A549 (cell line): ENCODE data around the gene HOMER2. TPM values are rescaled to one million over a fixed set of nuclear protein-coding genes. Genes with fewer than 3 reads are reported as not detected.

Experiments
- ATAC-seq, 2 experiments: fragments of 200-7000 bp in 1 of 2; fragments of >200 bp in 1 of 2; cut with Nextera tagmentation in 1 of 2; cut with Tn5 transposase in 1 of 2; 3 replicates each; pipeline versions ENCODE4 v1.8.0 to v1.9.1; 2018 to 2020; ENCODE audit warnings: mild to moderate bottlenecking in 1 of 2, moderate library complexity in 1 of 2
- CTCF ChIA-PET: fragments of 300-600 bp; sonication (Branson Sonifier 250); formaldehyde crosslinking; extraction: SDS; loops from one replicate; lab custom pipeline; 2021; ENCODE audit warnings: antibody characterized with exemption, inconsistent platforms; lab: Yijun Ruan, JAX
- POLR2A ChIA-PET: fragments of 350-600 bp; formaldehyde crosslinking; extraction: SDS; loops from one replicate; lab custom pipeline; 2021; ENCODE audit warnings: antibody characterized with exemption, inconsistent platforms; lab: Yijun Ruan, JAX
- DNase-seq, 2 experiments: peaks; one replicate each; pipeline versions ENCODE4 v3.0.0 to v3.0.0-alpha.2; 2011 to 2016; ENCODE audit warnings: low read depth in 1 of 2, low spot score in 1 of 2
- FAIRE-seq: peaks from 2 replicates; lab custom pipeline; 2011; peaks lifted over from hg19 to GRCh38; lab: Jason Lieb, UNC
- H3K27ac ChIP-seq, 2 experiments: fragments of >200 bp; sonication (Bioruptor Twin); formaldehyde crosslinking; 3 replicates each; pipeline ENCODE4 v1.5.1; 2016 to 2017
- H3K4me1 ChIP-seq: fragments of >200 bp; sonication (Bioruptor Twin); formaldehyde crosslinking; 3 replicates; pipeline ENCODE4 v1.6.1; 2016
- H3K4me2 ChIP-seq: fragments of >200 bp; sonication (Bioruptor Twin); formaldehyde crosslinking; 3 replicates; pipeline ENCODE4 v1.6.1; 2016
- H3K4me3 ChIP-seq: fragments of >200 bp; sonication (Bioruptor Twin); formaldehyde crosslinking; 3 replicates; pipeline ENCODE4 v1.5.1; 2016
- H3K9me3 ChIP-seq: fragments of >200 bp; sonication (Bioruptor Twin); formaldehyde crosslinking; 3 replicates; pipeline ENCODE4 v1.6.1; 2016
- BHLHE40 ChIP-seq: IDR thresholded peaks from 2 replicates; pipeline ENCODE4 v1.6.1; 2012; ENCODE audit warnings: low read depth, low read length, inconsistent platforms
- CBX2 ChIP-seq: fragments of 200-600 bp; sonication (generic); IDR thresholded peaks from 2 replicates; pipeline ENCODE4 v1.6.1; 2016; ENCODE audit warnings: low read depth, mild to moderate bottlenecking, borderline replicate concordance
- CEBPB ChIP-seq, 2 experiments: fragments of >200 bp in 1 of 2; sonication (Bioruptor Twin) in 1 of 2; formaldehyde crosslinking in 1 of 2; IDR thresholded peaks; 2 replicates each; pipeline ENCODE4 v1.6.1; 2012 to 2016
- EHF ChIP-seq: fragments of 250-450 bp; sonication (Bioruptor Pico); IDR thresholded peaks from 2 replicates; pipeline ENCODE4 v1.5.0; 2020; ENCODE audit warnings: mild to moderate bottlenecking
- EHMT2 ChIP-seq: fragments of 200-600 bp; sonication (generic); IDR thresholded peaks from 2 replicates; pipeline ENCODE4 v1.6.1; 2016; ENCODE audit warnings: antibody characterized with exemption, low read depth, mild to moderate bottlenecking, moderate library complexity
- ESRRA ChIP-seq: fragments of 150-350 bp; IDR thresholded peaks from 2 replicates; pipeline ENCODE4 v1.6.1; 2014; ENCODE audit warnings: mild to moderate bottlenecking, low read length, borderline replicate concordance
- FOSB ChIP-seq: fragments of 250-450 bp; sonication (Bioruptor Pico); IDR thresholded peaks from 2 replicates; pipeline ENCODE4 v1.5.0; 2020; ENCODE audit warnings: mild to moderate bottlenecking, moderate library complexity
- GATA3 ChIP-seq: IDR thresholded peaks from 2 replicates; pipeline ENCODE4 v1.6.1; 2012; ENCODE audit warnings: borderline replicate concordance
- HEYL ChIP-seq: fragments of 250-450 bp; sonication (Bioruptor Pico); IDR thresholded peaks from 2 replicates; pipeline ENCODE4 v1.8.0; 2021; ENCODE audit warnings: mild to moderate bottlenecking, moderate library complexity
- HOXA7 ChIP-seq: fragments of 250-450 bp; sonication (Bioruptor Pico); IDR thresholded peaks from 2 replicates; pipeline ENCODE4 v1.5.0; 2020; ENCODE audit warnings: mild to moderate bottlenecking, moderate library complexity
- HOXB13 ChIP-seq: fragments of 250-450 bp; sonication (Bioruptor Pico); IDR thresholded peaks from 2 replicates; pipeline ENCODE4 v1.5.0; 2020; ENCODE audit warnings: low read depth, mild to moderate bottlenecking, moderate library complexity
- HOXB5 ChIP-seq: fragments of 250-450 bp; sonication (Bioruptor Pico); IDR thresholded peaks from 2 replicates; pipeline ENCODE4 v1.5.0; 2020; ENCODE audit warnings: mild to moderate bottlenecking, moderate library complexity
- JUNB ChIP-seq: fragments of >200 bp; sonication (Bioruptor Twin); formaldehyde crosslinking; IDR thresholded peaks from 2 replicates; pipeline ENCODE4 v1.6.1; 2016
- MAZ ChIP-seq: fragments of 150-350 bp; IDR thresholded peaks from 2 replicates; pipeline ENCODE4 v1.6.1; 2014; ENCODE audit warnings: antibody characterized with exemption, low read depth, low read length, borderline replicate concordance
- MYC ChIP-seq: IDR thresholded peaks from 2 replicates; pipeline ENCODE4 v1.6.1; 2012; ENCODE audit warnings: mild to moderate bottlenecking, inconsistent platforms, low read length, improper control_type of control experiment, borderline replicate concordance
- POLR2A ChIP-seq: IDR thresholded peaks from 2 replicates; pipeline ENCODE4 v1.6.1; 2012; ENCODE audit warnings: mild to moderate bottlenecking, low read length
- POLR2AphosphoS2 ChIP-seq: conservative IDR thresholded peaks from 2 replicates; pipeline ENCODE4 v1.6.1; 2012; ENCODE audit warnings: low read length, improper control_type of control experiment, inconsistent platforms
- RARB ChIP-seq: fragments of 250-450 bp; sonication (Bioruptor Pico); IDR thresholded peaks from 2 replicates; pipeline ENCODE4 v1.8.0; 2021; ENCODE audit warnings: mild to moderate bottlenecking, moderate library complexity
- RCOR1 ChIP-seq: fragments of 150-350 bp; IDR thresholded peaks from 2 replicates; pipeline ENCODE4 v1.6.1; 2014; ENCODE audit warnings: antibody characterized with exemption, low read length, low read depth
- RFX5 ChIP-seq: fragments of 450-650 bp; IDR thresholded peaks from 2 replicates; pipeline ENCODE4 v1.7.1; 2014; ENCODE audit warnings: antibody characterized with exemption, mild to moderate bottlenecking, moderate library complexity
- RNF2 ChIP-seq: fragments of 200-600 bp; sonication (generic); IDR thresholded peaks from 2 replicates; pipeline ENCODE4 v1.6.1; 2016; ENCODE audit warnings: low read depth, mild to moderate bottlenecking, antibody characterized with exemption, moderate library complexity, borderline replicate concordance
- SMC3 ChIP-seq: fragments of >200 bp; sonication (Bioruptor Twin); formaldehyde crosslinking; IDR thresholded peaks from 3 replicates; pipeline ENCODE4 v1.6.1; 2018; ENCODE audit warnings: inconsistent platforms
- ZFP36 ChIP-seq: fragments of 450-650 bp; IDR thresholded peaks from 2 replicates; pipeline ENCODE4 v1.6.1; 2014; ENCODE audit warnings: borderline replicate concordance; ENCODE audit not compliant: partially characterized antibody
- ZNF302 ChIP-seq: fragments of 250-450 bp; sonication (Bioruptor Pico); IDR thresholded peaks from 2 replicates; pipeline ENCODE4 v1.9.0; 2021; ENCODE audit warnings: inconsistent platforms, mild to moderate bottlenecking, moderate library complexity
- ZSCAN20 ChIP-seq: fragments of 250-450 bp; sonication (Bioruptor Pico); IDR thresholded peaks from 2 replicates; pipeline ENCODE4 v1.8.0; 2022; ENCODE audit warnings: mild to moderate bottlenecking, moderate library complexity
- WGBS: methylation state at CpG from one replicate; pipeline ENCODE4 v1.1.6; 2017; ENCODE audit errors: missing lambda C conversion rate; 5-methylcytosine and 5-hydroxymethylcytosine counted together
- polyA plus RNA-seq, 4 experiments: library from polyadenylated mRNA; depleted of rRNA in 3 of 4; stranded (reverse); fragments of >200 nt; fragmentation: RNase III in 1 of 4; extraction: RNeasy Plus Mini Kit Qiagen cat#74134 plus additional on column Dnase treatment in 1 of 4; gene quantifications; 2 replicates in 3 of 4; 3 replicates in 1 of 4; pipeline ENCODE4 v1.2.3, GENCODE V29; 2011 to 2017
- TF ChIP-seq, protein P1 (sequence below): fragments of 450-650 bp; IDR thresholded peaks from 2 replicates; pipeline ENCODE4 v1.6.1; 2014; ENCODE audit warnings: antibody characterized with exemption
- TF ChIP-seq, protein P2 (sequence below): IDR thresholded peaks from 2 replicates; pipeline ENCODE4 v1.6.1; 2012
- TF ChIP-seq, protein P3 (sequence below): IDR thresholded peaks from 2 replicates; pipeline ENCODE4 v1.6.1; 2012
- TF ChIP-seq, protein P4 (sequence below): fragments of 200-600 bp; sonication (generic); IDR thresholded peaks from 2 replicates; pipeline ENCODE4 v1.6.1; 2016; ENCODE audit warnings: antibody characterized with exemption, mild to moderate bottlenecking, moderate library complexity
- TF ChIP-seq, protein P5 (sequence below): fragments of 250-450 bp; sonication (Bioruptor Pico); IDR thresholded peaks from 2 replicates; pipeline ENCODE4 v1.5.0; 2021; ENCODE audit warnings: mild to moderate bottlenecking, moderate library complexity, borderline replicate concordance

Gene HOMER2
- polyA plus RNA-seq, 2 of the 4 experiments (the other 2 are of a cell fraction): 9.4 to 15.4 TPM

DNA sequence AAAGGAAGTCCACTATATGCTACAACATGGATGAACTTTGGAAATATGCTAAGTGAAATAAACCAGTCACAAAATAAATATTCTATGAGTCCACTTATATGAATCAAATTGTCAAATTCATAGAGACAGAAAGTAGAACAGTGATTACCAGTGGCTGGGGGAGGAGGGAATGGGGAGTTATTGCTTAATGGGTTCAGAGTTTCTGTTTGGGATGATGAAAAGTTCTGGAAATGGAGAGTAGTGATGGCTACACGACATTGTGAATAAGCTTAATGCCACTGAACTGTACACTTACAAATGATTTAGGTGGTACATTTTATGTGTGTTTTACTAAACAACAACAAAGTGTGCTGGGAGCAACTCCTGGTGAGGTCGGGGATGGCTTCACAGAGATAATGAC is 38.1 kb downstream of the HOMER2 start:
- peaks cover 6% of the 10 kb centered on the region; the same call in 2 of the 3 replicates for H3K9me3 ChIP-seq
- H3K4me1 ChIP-seq: no peaks in the 10 kb centered on the region
- ChIA-PET CTCF (no interaction called here), POLR2A (no interaction called here)
- no peak overlapping the region for H3K27ac ChIP-seq
- WGBS: 31% methylated on average over 2 of the region's 2 CpGs
- no peak for FAIRE-seq
- no peak overlapping the region for H3K4me2 ChIP-seq
- ATAC-seq: no peak
- H3K4me3 ChIP-seq: no peak overlapping the region
- DNase-seq: no peak
- no peak for TF ChIP-seq CBX2
- no peak for TF ChIP-seq MAZ
- no peak for TF ChIP-seq HEYL (CRISPR knock-in tag)
- no peak for TF ChIP-seq RNF2
- no peak for TF ChIP-seq MYC
- TF ChIP-seq, protein P1, sequence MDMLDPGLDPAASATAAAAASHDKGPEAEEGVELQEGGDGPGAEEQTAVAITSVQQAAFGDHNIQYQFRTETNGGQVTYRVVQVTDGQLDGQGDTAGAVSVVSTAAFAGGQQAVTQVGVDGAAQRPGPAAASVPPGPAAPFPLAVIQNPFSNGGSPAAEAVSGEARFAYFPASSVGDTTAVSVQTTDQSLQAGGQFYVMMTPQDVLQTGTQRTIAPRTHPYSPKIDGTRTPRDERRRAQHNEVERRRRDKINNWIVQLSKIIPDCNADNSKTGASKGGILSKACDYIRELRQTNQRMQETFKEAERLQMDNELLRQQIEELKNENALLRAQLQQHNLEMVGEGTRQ: no peak
- no peak for TF ChIP-seq BHLHE40
- no peak for TF ChIP-seq CEBPB (IDR thresholded peaks at IDR 0.05)
- TF ChIP-seq HOXB5 (CRISPR knock-in tag): no peak
- TF ChIP-seq, protein P2, sequence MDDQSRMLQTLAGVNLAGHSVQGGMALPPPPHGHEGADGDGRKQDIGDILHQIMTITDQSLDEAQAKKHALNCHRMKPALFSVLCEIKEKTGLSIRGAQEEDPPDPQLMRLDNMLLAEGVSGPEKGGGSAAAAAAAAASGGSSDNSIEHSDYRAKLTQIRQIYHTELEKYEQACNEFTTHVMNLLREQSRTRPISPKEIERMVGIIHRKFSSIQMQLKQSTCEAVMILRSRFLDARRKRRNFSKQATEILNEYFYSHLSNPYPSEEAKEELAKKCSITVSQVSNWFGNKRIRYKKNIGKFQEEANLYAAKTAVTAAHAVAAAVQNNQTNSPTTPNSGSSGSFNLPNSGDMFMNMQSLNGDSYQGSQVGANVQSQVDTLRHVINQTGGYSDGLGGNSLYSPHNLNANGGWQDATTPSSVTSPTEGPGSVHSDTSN: no peak
- TF ChIP-seq, protein P3, sequence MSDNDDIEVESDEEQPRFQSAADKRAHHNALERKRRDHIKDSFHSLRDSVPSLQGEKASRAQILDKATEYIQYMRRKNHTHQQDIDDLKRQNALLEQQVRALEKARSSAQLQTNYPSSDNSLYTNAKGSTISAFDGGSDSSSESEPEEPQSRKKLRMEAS: no peak
- no peak for TF ChIP-seq RARB (CRISPR knock-in tag)
- TF ChIP-seq EHMT2: no peak
- TF ChIP-seq, protein P4, sequence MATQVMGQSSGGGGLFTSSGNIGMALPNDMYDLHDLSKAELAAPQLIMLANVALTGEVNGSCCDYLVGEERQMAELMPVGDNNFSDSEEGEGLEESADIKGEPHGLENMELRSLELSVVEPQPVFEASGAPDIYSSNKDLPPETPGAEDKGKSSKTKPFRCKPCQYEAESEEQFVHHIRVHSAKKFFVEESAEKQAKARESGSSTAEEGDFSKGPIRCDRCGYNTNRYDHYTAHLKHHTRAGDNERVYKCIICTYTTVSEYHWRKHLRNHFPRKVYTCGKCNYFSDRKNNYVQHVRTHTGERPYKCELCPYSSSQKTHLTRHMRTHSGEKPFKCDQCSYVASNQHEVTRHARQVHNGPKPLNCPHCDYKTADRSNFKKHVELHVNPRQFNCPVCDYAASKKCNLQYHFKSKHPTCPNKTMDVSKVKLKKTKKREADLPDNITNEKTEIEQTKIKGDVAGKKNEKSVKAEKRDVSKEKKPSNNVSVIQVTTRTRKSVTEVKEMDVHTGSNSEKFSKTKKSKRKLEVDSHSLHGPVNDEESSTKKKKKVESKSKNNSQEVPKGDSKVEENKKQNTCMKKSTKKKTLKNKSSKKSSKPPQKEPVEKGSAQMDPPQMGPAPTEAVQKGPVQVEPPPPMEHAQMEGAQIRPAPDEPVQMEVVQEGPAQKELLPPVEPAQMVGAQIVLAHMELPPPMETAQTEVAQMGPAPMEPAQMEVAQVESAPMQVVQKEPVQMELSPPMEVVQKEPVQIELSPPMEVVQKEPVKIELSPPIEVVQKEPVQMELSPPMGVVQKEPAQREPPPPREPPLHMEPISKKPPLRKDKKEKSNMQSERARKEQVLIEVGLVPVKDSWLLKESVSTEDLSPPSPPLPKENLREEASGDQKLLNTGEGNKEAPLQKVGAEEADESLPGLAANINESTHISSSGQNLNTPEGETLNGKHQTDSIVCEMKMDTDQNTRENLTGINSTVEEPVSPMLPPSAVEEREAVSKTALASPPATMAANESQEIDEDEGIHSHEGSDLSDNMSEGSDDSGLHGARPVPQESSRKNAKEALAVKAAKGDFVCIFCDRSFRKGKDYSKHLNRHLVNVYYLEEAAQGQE: no peak
- no peak for TF ChIP-seq ZFP36
- TF ChIP-seq RCOR1: no peak
- no peak for TF ChIP-seq ESRRA
- TF ChIP-seq GATA3: no peak
- no peak for TF ChIP-seq EHF (CRISPR knock-in tag)
- no peak for TF ChIP-seq POLR2AphosphoS2

DNA sequence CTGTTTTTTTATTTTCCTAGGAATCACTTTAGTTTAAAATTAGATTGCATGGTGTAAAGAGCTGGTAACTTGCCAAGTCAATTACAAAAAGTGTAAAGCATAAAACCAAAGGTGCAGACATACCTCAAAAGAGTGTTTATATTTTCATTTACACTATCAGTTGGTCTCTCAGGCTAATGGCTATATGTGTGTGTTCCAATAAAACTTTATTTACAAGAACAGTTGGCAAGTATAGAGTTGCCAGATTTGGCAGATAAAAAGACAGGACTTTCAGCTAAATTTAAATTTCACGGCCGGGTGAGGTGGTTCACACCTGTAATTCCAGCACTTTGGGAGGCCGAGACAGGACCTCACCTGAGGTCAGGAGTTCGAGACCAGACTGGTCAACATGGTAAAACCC is 41.1 kb downstream of the HOMER2 start:
- Histone ChIP-seq H3K4me2 (no peak overlapping the region), H3K9me3 (peaks cover 27% of the 10 kb centered on the region), H3K4me3 (no peak overlapping the region), H3K4me1 (no peaks in the 10 kb centered on the region), H3K27ac (no peak overlapping the region)
- ChIA-PET POLR2A (no interaction called here), CTCF (interaction anchor here (0.5 to 1.4 kb wide), 2 partner anchors 9 to 18 kb away, joined by 3 to 4 read pairs; no protein-coding TSS in a partner anchor)
- no peak for DNase-seq
- no peak for ATAC-seq
- WGBS: 71% methylated on average over 4 of the region's 4 CpGs
- FAIRE-seq: no peak
- TF ChIP-seq EHF (CRISPR knock-in tag): no peak
- no peak for TF ChIP-seq BHLHE40
- TF ChIP-seq JUNB: no peak
- no peak for TF ChIP-seq FOSB (CRISPR knock-in tag)
- no peak for TF ChIP-seq MAZ
- no peak for TF ChIP-seq ZSCAN20 (CRISPR knock-in tag)
- TF ChIP-seq HOXB13: no peak
- TF ChIP-seq, protein P5, sequence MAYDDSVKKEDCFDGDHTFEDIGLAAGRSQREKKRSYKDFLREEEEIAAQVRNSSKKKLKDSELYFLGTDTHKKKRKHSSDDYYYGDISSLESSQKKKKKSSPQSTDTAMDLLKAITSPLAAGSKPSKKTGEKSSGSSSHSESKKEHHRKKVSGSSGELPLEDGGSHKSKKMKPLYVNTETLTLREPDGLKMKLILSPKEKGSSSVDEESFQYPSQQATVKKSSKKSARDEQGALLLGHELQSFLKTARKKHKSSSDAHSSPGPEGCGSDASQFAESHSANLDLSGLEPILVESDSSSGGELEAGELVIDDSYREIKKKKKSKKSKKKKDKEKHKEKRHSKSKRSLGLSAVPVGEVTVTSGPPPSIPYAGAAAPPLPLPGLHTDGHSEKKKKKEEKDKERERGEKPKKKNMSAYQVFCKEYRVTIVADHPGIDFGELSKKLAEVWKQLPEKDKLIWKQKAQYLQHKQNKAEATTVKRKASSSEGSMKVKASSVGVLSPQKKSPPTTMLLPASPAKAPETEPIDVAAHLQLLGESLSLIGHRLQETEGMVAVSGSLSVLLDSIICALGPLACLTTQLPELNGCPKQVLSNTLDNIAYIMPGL: no peak
- TF ChIP-seq ZNF302 (CRISPR knock-in tag): no peak
- TF ChIP-seq CEBPB (IDR thresholded peaks at IDR 0.05): no peak
- TF ChIP-seq ESRRA: no peak
- TF ChIP-seq POLR2A: no peak
- no peak for TF ChIP-seq HOXA7 (CRISPR knock-in tag)
- no peak for TF ChIP-seq MYC
- no peak for TF ChIP-seq RFX5
- TF ChIP-seq SMC3: no peak
